ENCODE data around the gene SLC45A3. TPM values are rescaled to one million over a fixed set of nuclear protein-coding genes. Genes with fewer than 3 reads are reported as not detected.

Gene SLC45A3
- total and polyA plus RNA-seq, 2 of the 4 experiments (the other 2 are of a cell fraction) = 1.4 to 2.5 TPM

DNA sequence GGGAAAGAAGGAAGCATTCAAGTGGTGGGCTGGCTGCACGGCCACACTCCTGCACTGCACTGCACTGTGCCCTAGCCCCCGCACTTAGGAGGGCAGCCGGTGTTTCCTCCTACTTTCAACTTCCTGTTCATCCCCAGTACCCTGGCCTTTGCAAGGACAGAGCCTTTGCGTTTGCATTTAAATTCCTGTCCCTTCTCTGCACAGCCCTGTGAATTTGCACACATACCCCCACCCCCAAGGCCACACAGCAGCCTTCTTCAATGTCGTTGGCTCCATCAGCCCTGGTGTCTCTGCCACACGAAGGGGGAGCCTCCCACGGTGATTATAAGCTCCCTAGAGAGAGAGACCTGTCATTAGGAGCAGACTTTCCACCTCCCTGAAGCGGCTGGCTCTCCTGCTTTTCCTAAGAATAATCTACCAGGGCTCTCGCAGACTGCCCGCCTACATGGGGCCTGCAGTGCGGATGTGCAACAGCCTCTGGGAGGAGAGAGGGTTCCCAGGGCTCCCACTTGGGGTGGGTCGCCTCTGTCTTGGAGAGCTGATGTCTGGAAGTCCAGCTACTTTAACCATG is 13.2 kb upstream of the SLC45A3 start:
- no peaks in the 10 kb centered on the region for H4K20me1 ChIP-seq (ENCODE audit: insufficient read depth, low read length)
- TF ChIP-seq MAFK (IDR thresholded peaks at IDR 0.05; ENCODE audit: low read depth, low read length) (no peak), RAD21 (IDR thresholded peaks at IDR 0.05; ENCODE audit: low read length) (no peak), BHLHE40 (IDR thresholded peaks at IDR 0.05; ENCODE audit: low read depth, low read length) (no peak), CHD1 (IDR thresholded peaks at IDR 0.05; ENCODE audit: low read depth, low read length) (no peak)
- H2BK20ac ChIP-seq (ENCODE audit: low read depth, low read length) = no peak overlapping the region
- H3K18ac ChIP-seq (ENCODE audit: low read depth, low read length) = no peak overlapping the region
- CTCF ChIA-PET = interaction anchor here (1.1 kb wide), 1 partner anchor 16 kb away, joined by 3 read pairs; no protein-coding TSS in a partner anchor
- dilution Hi-C loops (cut with HindIII; ENCODE audit: low sequenced_read_pairs, unreplicated experiment) = no loop called here
- no peak overlapping the region for H3K4me2 ChIP-seq (ENCODE audit: low read depth, low read length)
- H2BK120ac ChIP-seq (ENCODE audit: low read depth, low read length) = no peak overlapping the region
- POLR2A ChIA-PET (ENCODE audit: unreplicated experiment) = no interaction called here
- no peak overlapping the region for H2BK5ac ChIP-seq (ENCODE audit: low read depth, low read length, poor library complexity, severe bottlenecking)
- no peaks in the 10 kb centered on the region for H3K9me3 ChIP-seq (ENCODE audit: control insufficient read depth, insufficient read depth, low read length)
- no peaks in the 10 kb centered on the region for H3K9me1 ChIP-seq (ENCODE audit: insufficient read depth, low read length)
- H4K91ac ChIP-seq (ENCODE audit: insufficient read depth, low read depth, low read length) = no peak overlapping the region
- no peak overlapping the region for H3K27ac ChIP-seq (ENCODE audit: insufficient read depth, low read length)
- H3K4me3 ChIP-seq (ENCODE audit: insufficient read depth, low read depth, low read length) = no peak overlapping the region
- H4K8ac ChIP-seq (ENCODE audit: low read depth in 2 of 2, low read length in 2 of 2) = no peak overlapping the region
- 41% methylated on average over 4 of the region's 12 CpGs; no CpG with 5 or more reads in 1 of the 2 experiments for WGBS, 2 experiments (ENCODE audit: extremely low coverage in 2 of 2, insufficient read length in 1 of 2)
- H3K36me3 ChIP-seq (ENCODE audit: control insufficient read depth, insufficient read depth, low read length) = no peaks in the 10 kb centered on the region
- H2AK5ac ChIP-seq (ENCODE audit: low read depth, low read length) = no peak overlapping the region
- ATAC-seq (ENCODE audit: low read depth) (no peak), DNase-seq (no peak)
- no peak overlapping the region for H3K14ac ChIP-seq (replicated peaks; ENCODE audit: low read depth, low read length)
- intact Hi-C loops (cut with micrococcal nuclease) = no loop called here
- no TSS peak for BruUV-seq (replicated peaks)
- in situ Hi-C loops (cut with MboI; ENCODE audit: low sequenced_read_pairs) = no loop called here
- no peaks in the 10 kb centered on the region for H3K79me1 ChIP-seq (ENCODE audit: low read depth in 1 of 2, low read length in 2 of 2)
- no peak overlapping the region for H4K5ac ChIP-seq (ENCODE audit: low read depth, low read length)
- H3K9ac ChIP-seq (ENCODE audit: low read depth, low read length) = no peak overlapping the region
- no peak overlapping the region for H2AFZ ChIP-seq (replicated peaks; ENCODE audit: low read length, poor library complexity)
- H3K4me1 ChIP-seq (ENCODE audit: control insufficient read depth, insufficient read depth, low read length) = no peaks in the 10 kb centered on the region
- no peak overlapping the region for H3K56ac ChIP-seq (ENCODE audit: extremely low read depth, insufficient read depth, low read length)
- peaks cover 15% of the 10 kb centered on the region for H3K27me3 ChIP-seq (ENCODE audit: control insufficient read depth, insufficient read depth, low read length)
- H2AK9ac ChIP-seq (replicated peaks; ENCODE audit: low read depth, low read length, poor library complexity) = peak overlapping the region; percentile 15
- no peak overlapping the region; the same call in 1 of the 2 replicates for H3K23ac ChIP-seq (ENCODE audit: low read depth, low read length)
- H3K4ac ChIP-seq (ENCODE audit: low read depth, low read length) = no peak overlapping the region
- no peak overlapping the region for H2BK15ac ChIP-seq (ENCODE audit: low read depth, low read length)

Data from IMR-90 (cell line).